Immature natural killer cell (primary cell): ENCODE measurements around the gene THSD4. TPM values are rescaled to one million over a fixed set of nuclear protein-coding genes. Genes with fewer than 3 reads are reported as not detected.

Source experiments
- DNase-seq, 3 donors: peaks; one replicate each; pipeline ENCODE4 v3.0.0; 2022; ENCODE audit warnings: mixed read lengths in 1 of 3
- H3K27ac Mint-ChIP-seq, 6 donors: one replicate each; pipeline ENCODE4 v1.8.0; 2020; ENCODE audit warnings: mixed read lengths in 6 of 6, mild to moderate bottlenecking in 5 of 6, inconsistent platforms in 4 of 6, moderate library complexity in 3 of 6
- H3K27me3 Mint-ChIP-seq, 3 donors: one replicate each; pipeline ENCODE4 v1.8.0; 2020 to 2021; ENCODE audit warnings: low read depth in 3 of 3, mild to moderate bottlenecking in 3 of 3, mixed read lengths in 3 of 3, moderate library complexity in 3 of 3, inconsistent platforms in 1 of 3
- H3K36me3 Mint-ChIP-seq, 3 donors: one replicate each; pipeline ENCODE4 v1.8.0; 2020; ENCODE audit warnings: mixed read lengths in 3 of 3, inconsistent platforms in 2 of 3, mild to moderate bottlenecking in 2 of 3
- H3K4me1 Mint-ChIP-seq, 2 donors: one replicate each; pipeline ENCODE4 v1.8.0; 2020; ENCODE audit warnings: inconsistent platforms in 2 of 2, mild to moderate bottlenecking in 2 of 2, mixed read lengths in 2 of 2, moderate library complexity in 1 of 2
- H3K4me3 Mint-ChIP-seq, 5 donors: one replicate each; pipeline ENCODE4 v1.8.0; 2020; ENCODE audit warnings: mild to moderate bottlenecking in 5 of 5, mixed read lengths in 5 of 5, inconsistent platforms in 3 of 5, moderate library complexity in 3 of 5
- H3K9me3 Mint-ChIP-seq, 6 donors: one replicate each; pipeline ENCODE4 v1.8.0; 2020; ENCODE audit warnings: mild to moderate bottlenecking in 6 of 6, mixed read lengths in 6 of 6, inconsistent platforms in 4 of 6, moderate library complexity in 3 of 6
- polyA plus RNA-seq, 3 donors: library from polyadenylated mRNA; unstranded; fragments of 300-500 nt; fragmentation: Illumina TruSeq; gene quantifications; one replicate each; pipeline ENCODE4 v1.2.3, GENCODE V29; 2021

THSD4 gene
- polyA plus RNA-seq, 3 donors from 2014 or later: not detected

DNA sequence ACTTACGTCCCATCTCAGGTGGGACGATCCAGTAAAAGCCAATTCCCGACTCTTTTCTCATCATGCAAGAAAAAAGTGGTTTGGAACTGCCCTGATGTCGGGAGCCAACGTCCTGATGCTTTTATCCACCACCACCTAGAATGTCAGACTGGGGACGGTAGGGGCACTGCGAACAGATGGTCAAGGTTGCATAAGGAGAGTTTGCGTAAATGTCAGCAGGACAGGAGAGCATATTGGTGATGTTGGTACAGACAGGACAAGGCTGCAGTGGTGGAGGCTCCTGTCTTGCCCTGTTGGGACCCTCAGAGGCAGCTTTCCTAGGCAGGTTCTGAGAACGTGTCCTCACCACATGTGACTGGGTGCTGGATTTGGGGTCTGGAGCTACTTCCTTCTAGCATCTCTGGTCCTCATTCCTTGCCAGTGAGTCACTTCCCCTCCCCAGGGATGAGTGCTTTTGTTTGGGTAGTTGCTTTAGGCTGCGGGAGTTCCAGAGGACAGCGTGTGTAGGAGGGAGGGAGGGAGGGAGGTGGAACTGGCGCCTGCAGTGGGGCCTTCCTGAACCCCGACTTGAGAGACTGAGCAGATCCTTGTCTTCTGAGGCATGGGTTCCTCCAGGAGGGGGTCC is 21.0 kb downstream of the THSD4 start:
- Mint-ChIP-seq H3K27me3 (peaks cover 0 to 7% (median 4%) of the 10 kb centered on the region in 3 donors), H3K36me3 (no peaks in the 10 kb centered on the region), H3K4me3 (no peak overlapping the region), H3K4me1 (no peaks in the 10 kb centered on the region), H3K27ac (no peak overlapping the region), H3K9me3 (no peaks in the 10 kb centered on the region)
- DNase-seq: no peak

DNA sequence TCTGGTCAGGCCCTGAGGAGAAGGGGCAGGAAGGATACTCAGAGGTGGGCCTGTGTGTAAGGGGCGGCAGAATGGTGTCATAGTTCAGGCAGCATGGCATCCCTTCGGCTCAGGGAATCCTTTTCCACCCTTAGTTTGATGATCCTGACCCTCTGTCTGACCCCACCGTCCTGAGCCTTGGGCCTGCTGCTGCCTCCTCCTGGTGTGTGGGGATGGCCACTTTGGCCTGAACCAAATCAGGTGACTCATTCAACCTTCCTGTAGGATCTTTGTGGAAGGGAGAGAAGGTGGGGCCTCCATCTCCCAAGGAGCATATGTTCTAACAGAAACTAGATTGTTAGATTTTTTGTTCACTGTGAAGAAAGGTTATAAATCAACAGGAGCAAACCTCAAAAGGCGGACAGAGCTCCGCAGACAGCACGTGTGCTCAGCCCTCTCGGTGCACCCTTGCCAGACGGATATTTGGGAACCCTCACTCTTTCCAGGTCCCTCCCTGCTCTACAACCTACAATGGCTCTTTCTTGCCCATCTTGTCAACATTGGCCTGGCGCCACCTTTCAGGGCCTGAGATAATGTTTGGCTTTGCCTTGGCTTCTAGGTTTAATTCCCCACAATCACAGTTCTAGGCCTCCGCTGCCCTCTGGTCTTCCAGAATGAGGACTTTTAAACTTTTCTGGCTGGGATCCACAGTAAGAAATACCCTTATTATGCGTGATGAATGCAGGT is 21.7 kb downstream of the THSD4 start:
- no peaks in the 10 kb centered on the region for H3K4me1 Mint-ChIP-seq
- H3K9me3 Mint-ChIP-seq: no peaks in the 10 kb centered on the region
- peaks cover 1 to 7% (median 2%) of the 10 kb centered on the region in 3 donors for H3K27me3 Mint-ChIP-seq
- H3K4me3 Mint-ChIP-seq: no peak overlapping the region
- no peak overlapping the region for H3K27ac Mint-ChIP-seq
- DNase-seq: no peak
- no peaks in the 10 kb centered on the region for H3K36me3 Mint-ChIP-seq

DNA sequence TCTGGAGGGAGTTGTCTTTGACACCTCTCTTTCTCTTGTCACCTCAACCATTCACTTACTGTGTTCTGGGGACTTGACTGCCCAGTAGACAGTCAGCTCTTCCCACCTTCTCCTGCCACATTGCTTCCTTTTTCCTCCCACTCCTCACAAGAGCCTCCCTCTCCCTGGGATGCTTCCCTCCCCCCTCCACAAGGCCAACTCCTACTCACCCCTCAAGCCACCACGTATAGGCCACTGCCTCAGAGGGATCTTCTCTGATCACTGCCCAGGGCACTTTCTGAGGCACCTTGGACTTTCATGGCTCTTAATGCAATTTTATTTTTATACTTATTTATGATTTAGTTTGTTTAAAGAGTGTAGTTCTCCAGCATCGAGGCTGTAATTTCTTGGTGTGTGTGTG is 23.2 kb downstream of the THSD4 start:
- no peak overlapping the region for H3K4me3 Mint-ChIP-seq
- H3K27ac Mint-ChIP-seq: no peak overlapping the region
- no peak for DNase-seq
- no peaks in the 10 kb centered on the region for H3K36me3 Mint-ChIP-seq
- peaks cover 0 to 7% (median 1%) of the 10 kb centered on the region in 3 donors for H3K27me3 Mint-ChIP-seq
- H3K9me3 Mint-ChIP-seq: no peaks in the 10 kb centered on the region
- no peaks in the 10 kb centered on the region for H3K4me1 Mint-ChIP-seq

DNA sequence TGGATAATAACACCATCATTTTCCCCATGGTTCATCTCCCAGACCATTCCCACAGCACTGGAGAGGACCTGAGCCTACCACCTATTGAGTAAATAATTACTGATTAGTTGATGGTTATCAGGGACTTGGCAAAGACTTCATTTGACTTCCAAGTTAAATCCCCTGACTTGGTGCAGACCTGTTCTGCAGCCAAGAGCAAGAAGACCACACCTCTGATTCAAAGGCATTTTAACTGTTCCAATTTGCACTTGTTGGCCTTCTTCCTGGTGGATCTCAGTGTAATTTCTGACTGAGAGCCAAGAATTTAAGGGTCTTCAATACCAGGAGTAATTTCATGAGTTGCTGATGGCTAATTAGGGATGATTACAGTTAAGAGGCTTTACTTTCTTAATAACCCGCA is 24.0 kb downstream of the THSD4 start:
- peaks cover 0 to 9% (median 7%) of the 10 kb centered on the region in 3 donors for H3K27me3 Mint-ChIP-seq
- no peaks in the 10 kb centered on the region for H3K36me3 Mint-ChIP-seq
- H3K4me1 Mint-ChIP-seq: no peaks in the 10 kb centered on the region
- no peak overlapping the region for H3K4me3 Mint-ChIP-seq
- H3K27ac Mint-ChIP-seq: no peak overlapping the region
- H3K9me3 Mint-ChIP-seq: no peaks in the 10 kb centered on the region
- DNase-seq: no peak

DNA sequence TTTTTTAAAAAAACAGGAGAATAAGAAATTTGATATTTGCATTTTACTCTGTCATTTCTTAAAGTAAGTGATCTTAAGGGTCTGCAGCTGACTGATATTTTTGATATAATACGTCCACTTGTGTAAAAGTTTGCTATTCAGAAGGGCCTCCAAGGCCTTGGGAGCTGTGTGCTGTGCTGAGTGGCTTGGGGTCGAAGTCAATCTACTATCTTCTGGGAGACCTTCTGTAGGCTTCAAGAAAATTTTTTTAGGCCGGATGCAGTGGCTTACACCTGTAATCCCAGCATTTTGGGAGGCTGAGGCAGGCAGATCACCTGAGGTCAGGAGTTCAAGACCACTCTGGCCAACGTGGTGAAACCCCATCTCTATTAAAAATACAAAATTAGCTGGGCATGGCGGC is 26.3 kb downstream of the THSD4 start:
- Mint-ChIP-seq H3K27ac (no peak overlapping the region), H3K27me3 (peaks cover 0 to 8% (median 4%) of the 10 kb centered on the region in 3 donors), H3K4me1 (no peaks in the 10 kb centered on the region), H3K36me3 (no peaks in the 10 kb centered on the region), H3K4me3 (no peak overlapping the region), H3K9me3 (no peaks in the 10 kb centered on the region)
- DNase-seq: no peak

DNA sequence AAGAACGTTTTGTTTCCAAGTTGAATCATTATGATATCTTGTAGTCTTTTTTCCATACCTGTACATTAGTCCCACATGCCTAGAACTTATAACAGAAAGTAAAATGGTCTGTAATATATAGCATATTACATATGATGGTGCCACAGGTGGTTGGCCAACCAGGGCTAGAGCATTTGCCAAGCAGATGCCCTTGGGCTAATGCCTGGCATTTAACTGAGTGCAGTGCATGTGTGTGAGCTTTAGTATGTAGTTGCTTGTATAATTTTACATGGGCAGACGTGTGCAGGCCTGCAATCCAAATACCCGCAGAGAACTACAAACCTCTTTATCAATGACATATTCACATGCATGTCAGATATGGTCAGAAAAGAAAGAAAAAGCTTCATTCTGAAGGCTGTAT is 27.5 kb downstream of the THSD4 start:
- Mint-ChIP-seq H3K27ac (no peak overlapping the region), H3K4me3 (no peak overlapping the region), H3K9me3 (no peaks in the 10 kb centered on the region), H3K36me3 (peaks cover 0 to 3% (median 0%) of the 10 kb centered on the region in 3 donors), H3K27me3 (peaks cover 0 to 8% (median 8%) of the 10 kb centered on the region in 3 donors), H3K4me1 (no peaks in the 10 kb centered on the region)
- DNase-seq: no peak

DNA sequence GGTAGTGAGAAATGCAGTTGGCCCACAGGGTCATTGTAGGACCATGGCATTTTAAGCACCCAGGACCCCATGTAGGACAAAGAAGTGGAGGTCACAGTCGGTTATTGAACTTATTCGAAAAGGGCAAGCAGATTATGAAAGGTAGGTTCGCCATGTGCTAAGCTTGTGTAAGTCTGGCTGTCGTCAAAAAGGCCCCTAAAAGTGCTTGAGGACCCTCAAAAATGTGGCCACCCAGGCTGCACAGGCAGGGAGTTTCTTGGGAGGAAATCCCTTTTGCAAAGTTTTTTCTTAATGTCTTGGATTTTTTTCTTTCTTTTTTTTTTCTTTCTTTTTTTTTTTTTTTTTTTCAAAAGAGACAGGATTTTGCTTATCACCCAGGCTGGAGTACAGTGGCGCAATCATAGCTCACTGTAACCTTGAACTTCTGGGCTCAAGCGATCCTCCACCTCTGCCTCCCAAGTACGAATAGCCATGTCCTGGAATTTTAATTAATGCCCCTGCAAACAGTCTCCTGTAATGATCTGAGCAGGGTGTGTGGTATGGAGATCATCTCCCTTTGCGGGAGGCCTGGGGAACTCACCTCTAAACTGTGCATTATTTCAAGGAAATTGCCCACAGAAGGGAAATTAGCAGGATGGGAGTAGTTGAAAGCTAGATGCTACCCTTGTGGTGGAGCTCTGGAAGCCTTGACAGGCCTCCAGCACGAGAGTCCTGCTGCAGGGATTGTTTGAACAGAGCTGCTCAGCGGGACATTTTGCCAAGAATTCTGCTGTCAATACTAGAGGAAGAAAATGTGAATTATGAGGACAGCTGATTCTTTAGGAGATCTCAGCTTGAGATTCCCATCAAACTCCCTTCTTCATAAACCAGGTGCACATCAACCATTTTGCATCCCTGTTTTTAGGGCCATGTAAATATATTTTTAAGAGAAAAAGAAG is 28.4 kb downstream of the THSD4 start:
- Mint-ChIP-seq H3K4me1 (no peaks in the 10 kb centered on the region), H3K4me3 (no peak overlapping the region), H3K36me3 (peaks cover 0 to 3% (median 0%) of the 10 kb centered on the region in 3 donors), H3K9me3 (no peaks in the 10 kb centered on the region), H3K27ac (no peak overlapping the region), H3K27me3 (peaks cover 0 to 10% (median 8%) of the 10 kb centered on the region in 3 donors)
- no peak for DNase-seq

DNA sequence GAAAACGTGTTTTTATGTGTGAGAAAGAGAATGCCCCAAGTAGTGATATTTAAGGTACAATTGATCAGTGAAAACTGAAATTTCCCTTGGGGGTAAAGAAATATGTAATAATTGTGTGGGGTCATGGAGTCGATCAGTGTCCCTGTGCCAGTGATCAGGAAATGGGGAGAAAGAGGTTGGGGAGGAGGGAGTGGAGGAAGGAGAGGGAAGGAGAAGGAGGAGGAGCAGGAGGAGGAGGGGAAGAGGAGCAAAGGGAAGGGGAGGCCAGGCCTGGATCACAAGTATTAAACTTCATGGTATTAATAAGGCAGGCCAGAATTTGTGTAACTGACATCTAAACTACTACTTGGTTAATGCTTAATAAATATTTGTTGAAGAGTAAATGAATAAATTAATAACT is 30.4 kb downstream of the THSD4 start:
- H3K27me3 Mint-ChIP-seq: peaks cover 0 to 10% (median 8%) of the 10 kb centered on the region in 3 donors
- no peak overlapping the region for H3K4me3 Mint-ChIP-seq
- H3K36me3 Mint-ChIP-seq: peaks cover 0 to 3% (median 0%) of the 10 kb centered on the region in 3 donors
- DNase-seq: no peak
- no peak overlapping the region for H3K27ac Mint-ChIP-seq
- H3K4me1 Mint-ChIP-seq: no peaks in the 10 kb centered on the region
- H3K9me3 Mint-ChIP-seq: no peaks in the 10 kb centered on the region

DNA sequence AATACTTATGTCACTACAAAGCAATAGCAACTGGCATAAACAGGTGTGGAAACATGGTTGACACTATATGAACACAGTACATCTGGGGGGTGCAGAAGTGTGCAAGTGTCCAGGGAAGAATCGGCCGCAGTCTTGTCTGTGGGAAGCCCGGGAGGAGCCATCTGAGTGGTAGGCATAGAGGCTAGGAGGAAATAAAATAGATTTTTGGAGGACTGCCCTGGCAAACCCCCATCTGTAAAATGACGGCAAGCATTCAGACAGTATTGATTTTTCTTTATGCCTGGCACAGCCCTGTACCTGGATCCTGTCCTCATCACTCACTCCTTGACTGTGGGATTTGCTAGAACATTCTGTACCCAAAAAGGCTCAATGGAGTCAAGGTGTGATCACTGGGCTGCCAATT is 31.3 kb downstream of the THSD4 start:
- H3K4me3 Mint-ChIP-seq: no peak overlapping the region
- peaks cover 0 to 10% (median 6%) of the 10 kb centered on the region in 3 donors for H3K27me3 Mint-ChIP-seq
- H3K9me3 Mint-ChIP-seq: no peaks in the 10 kb centered on the region
- H3K4me1 Mint-ChIP-seq: no peaks in the 10 kb centered on the region
- H3K27ac Mint-ChIP-seq: no peak overlapping the region
- DNase-seq: no peak
- peaks cover 0 to 3% (median 0%) of the 10 kb centered on the region in 3 donors for H3K36me3 Mint-ChIP-seq

DNA sequence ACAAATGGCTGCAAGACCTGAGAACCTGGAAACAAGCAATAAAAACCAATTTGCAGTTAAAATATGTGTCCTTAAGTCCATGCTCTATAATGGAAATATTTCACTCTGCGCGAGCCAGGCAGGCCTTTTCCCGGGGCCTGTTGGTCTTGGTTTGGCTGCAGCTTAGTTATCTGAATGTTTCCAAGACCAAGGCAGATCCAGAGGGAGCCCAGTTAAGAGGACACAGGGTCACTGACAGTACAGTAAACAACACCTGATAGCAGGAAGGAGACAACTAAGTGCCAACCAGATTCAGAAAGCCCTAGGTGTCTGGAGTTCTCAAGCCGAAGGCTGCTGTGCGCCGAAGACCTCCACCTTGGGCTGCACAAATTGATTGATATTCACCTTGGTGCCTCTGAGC is 32.8 kb downstream of the THSD4 start:
- no peaks in the 10 kb centered on the region for H3K9me3 Mint-ChIP-seq
- H3K36me3 Mint-ChIP-seq: peaks cover 0 to 3% (median 0%) of the 10 kb centered on the region in 3 donors
- no peaks in the 10 kb centered on the region for H3K4me1 Mint-ChIP-seq
- H3K27ac Mint-ChIP-seq: no peak overlapping the region
- H3K27me3 Mint-ChIP-seq: peaks cover 0 to 9% (median 7%) of the 10 kb centered on the region in 3 donors
- H3K4me3 Mint-ChIP-seq: no peak overlapping the region
- DNase-seq: no peak

DNA sequence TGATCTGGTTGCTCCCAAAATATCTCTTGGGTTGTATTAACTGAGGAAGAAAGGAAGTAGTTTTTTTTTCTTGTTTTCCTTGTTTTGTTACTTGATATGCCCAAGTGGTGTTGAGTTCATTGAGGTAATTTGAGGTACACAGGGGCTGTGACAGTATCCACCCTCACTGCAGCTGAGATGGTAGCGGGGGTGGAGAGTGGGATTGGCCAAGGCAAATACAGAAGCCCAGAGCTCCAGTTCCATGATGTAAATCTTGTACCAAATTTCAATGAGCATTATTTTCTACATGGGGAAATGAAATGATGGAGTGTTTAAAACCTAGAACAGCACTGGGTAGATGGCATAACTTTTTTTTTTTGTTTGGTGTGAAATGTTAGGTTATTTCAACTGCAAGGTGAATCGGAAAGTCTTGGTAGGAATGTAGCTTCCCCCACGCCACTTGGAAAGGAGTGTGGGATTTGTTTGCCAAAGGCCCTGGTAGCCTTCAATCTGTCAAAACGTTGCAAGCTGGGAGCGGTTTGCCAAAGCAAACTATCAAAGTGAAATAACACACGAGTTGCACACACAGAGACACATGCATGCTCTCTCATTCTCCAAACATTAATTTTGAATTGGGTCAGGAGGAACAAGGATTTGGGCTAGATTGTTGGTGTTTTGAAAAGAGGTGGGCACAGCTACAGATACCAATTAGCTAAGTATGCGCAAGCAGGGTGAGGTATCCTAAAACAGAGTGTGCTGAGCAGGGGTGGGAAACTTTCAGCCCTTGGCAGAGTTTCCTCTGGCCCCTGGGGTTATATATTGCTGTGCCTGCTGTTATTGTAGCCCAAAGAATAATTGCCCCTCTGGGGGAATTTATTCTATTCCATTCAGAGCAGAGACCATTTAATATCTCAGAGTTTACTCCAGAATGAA is 34.6 kb downstream of the THSD4 start:
- Mint-ChIP-seq H3K4me3 (no peak overlapping the region), H3K9me3 (no peaks in the 10 kb centered on the region), H3K27ac (no peak overlapping the region), H3K4me1 (no peaks in the 10 kb centered on the region), H3K27me3 (peaks cover 0 to 5% (median 2%) of the 10 kb centered on the region in 3 donors), H3K36me3 (peaks cover 0 to 3% (median 0%) of the 10 kb centered on the region in 3 donors)
- DNase-seq: no peak

DNA sequence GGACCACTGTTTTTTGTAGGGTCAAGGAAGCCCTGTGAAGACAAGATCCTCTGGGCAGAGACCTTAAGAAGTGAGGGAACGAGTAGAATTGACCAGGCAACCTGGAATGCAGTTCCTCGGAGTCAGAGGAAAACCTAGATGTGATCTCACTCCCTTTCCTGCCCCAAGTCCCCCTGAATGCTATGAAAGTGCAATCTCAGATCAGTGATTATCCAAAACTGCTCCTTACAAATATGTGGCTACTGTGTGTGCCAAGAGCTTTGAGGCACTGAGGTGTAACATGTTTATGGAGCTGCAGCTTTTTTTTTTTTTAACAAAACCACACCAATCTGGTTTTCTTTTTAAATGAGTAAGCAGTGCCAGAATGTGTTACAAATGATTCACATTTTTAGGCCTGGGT is 35.8 kb downstream of the THSD4 start:
- no peaks in the 10 kb centered on the region for H3K4me1 Mint-ChIP-seq
- no peak overlapping the region for H3K27ac Mint-ChIP-seq
- DNase-seq: no peak
- no peak overlapping the region for H3K4me3 Mint-ChIP-seq
- H3K27me3 Mint-ChIP-seq: peaks cover 0 to 5% (median 2%) of the 10 kb centered on the region in 3 donors
- peaks cover 0 to 3% (median 0%) of the 10 kb centered on the region in 3 donors for H3K36me3 Mint-ChIP-seq
- no peaks in the 10 kb centered on the region for H3K9me3 Mint-ChIP-seq

DNA sequence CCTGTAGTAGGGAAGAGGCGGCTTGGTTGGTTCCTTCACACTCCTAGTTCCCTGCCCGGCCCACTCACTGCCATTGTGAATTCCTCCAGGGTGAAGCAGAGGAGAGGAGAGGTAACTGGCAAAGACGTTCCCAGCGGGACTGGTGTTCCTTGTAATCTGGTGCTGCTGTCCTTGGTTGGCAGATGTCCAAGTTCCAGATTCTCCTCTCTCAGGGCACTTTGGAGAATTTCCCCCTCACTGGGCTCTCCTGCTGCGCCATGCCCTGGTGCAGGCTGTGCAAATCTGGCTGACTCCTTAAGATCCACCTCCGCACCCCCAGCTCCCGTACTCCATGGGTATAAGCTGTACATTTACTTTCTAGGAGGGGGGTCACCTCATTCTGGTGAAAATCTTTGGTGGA is 37.3 kb downstream of the THSD4 start:
- H3K27me3 Mint-ChIP-seq: peaks cover 0 to 2% (median 2%) of the 10 kb centered on the region in 3 donors
- H3K9me3 Mint-ChIP-seq: no peaks in the 10 kb centered on the region
- no peak for DNase-seq
- no peak overlapping the region for H3K27ac Mint-ChIP-seq
- no peaks in the 10 kb centered on the region for H3K4me1 Mint-ChIP-seq
- no peak overlapping the region for H3K4me3 Mint-ChIP-seq
- peaks cover 0 to under 1% (median 0%) of the 10 kb centered on the region in 3 donors for H3K36me3 Mint-ChIP-seq
